GM19452 (cell line): ENCODE results near the gene ZFP1.

ENCODE experiments used
- ATAC-seq: cut with Tn5 transposase; IDR thresholded peaks from one replicate; pipeline ENCODE4 v1.9.1; 2021; ENCODE audit not compliant: unreplicated experiment

ZFP1 gene

DNA sequence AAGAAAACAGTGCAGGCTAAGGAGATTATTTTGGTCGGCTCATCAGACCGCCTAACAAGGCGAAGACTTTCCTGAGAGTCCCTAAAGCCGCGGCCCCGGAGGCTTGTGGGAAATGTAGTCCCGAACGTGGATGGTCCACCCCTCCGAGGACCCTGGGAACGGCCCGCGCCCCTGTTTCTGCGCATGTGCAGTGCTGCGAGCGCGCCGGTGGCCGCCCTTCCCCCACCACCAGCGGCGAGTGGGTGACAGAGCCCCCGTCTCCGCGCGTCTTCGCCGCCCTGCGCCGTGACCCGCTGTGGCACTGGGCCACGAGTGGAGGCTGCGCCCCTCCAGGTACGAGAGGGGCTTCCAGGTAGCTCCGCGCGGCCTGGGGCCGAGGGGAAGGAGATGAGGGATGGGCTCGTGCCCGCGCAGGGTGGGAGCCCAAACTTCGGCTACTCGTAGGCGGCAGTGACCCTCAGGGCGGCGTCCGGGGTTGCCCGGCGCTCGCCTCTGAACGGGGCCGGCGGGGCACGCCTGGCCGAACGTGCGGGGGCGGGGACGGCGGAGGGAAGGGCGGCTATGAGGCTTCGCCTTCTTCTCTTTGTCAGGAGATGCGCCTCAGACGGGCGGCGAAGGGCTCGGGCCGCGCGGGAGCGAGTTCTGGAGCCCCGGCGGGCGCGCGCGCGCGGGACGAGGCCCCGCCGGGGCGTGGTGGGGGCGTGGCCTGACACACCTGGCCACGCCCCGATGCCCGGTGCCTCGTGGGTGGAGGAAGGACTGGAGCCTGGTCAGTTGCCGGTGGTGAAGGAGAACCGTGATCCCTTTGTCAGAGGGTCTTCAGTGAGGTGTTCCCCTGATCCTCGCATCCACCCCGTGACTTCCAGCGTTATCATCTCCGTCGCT is at the start of gene ZFP1:
Gene ZFP1, plus strand, starts transcription at position 214 of the 885 bp plus-strand sequence. CDS start 4,428 bp downstream, outside the sequence.
- ATAC-seq = peak; percentile 87

DNA sequence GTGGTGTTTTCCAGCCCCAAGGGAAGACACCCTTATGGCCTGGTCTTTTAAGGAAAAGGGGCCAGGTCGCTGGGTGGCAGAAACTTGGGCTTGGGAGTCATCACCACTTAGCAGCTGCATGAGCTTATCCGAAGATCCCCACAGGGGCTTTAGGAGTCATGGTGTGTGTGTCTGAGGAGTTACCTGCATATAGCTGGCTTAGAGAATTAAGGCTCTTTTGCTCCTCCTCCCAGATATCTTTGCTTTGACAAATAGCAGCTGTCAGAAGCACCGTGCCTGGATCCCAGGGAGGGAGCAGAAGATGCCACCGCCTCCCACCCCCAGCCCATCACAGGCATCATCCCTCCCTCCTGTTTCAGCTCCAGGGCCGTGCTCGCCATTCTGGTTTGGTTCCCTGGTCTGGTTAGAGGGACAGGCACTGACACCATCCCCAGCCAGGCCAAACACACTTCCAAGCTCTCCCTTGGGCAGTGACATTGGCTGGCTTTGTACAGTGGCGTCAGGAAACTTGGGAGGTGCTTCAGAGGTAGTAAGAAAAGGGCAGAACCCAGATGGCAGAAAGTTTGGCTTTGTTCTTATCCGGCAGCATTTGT is 49.2 kb upstream of the ZFP1 start:
- ATAC-seq = no peak

DNA sequence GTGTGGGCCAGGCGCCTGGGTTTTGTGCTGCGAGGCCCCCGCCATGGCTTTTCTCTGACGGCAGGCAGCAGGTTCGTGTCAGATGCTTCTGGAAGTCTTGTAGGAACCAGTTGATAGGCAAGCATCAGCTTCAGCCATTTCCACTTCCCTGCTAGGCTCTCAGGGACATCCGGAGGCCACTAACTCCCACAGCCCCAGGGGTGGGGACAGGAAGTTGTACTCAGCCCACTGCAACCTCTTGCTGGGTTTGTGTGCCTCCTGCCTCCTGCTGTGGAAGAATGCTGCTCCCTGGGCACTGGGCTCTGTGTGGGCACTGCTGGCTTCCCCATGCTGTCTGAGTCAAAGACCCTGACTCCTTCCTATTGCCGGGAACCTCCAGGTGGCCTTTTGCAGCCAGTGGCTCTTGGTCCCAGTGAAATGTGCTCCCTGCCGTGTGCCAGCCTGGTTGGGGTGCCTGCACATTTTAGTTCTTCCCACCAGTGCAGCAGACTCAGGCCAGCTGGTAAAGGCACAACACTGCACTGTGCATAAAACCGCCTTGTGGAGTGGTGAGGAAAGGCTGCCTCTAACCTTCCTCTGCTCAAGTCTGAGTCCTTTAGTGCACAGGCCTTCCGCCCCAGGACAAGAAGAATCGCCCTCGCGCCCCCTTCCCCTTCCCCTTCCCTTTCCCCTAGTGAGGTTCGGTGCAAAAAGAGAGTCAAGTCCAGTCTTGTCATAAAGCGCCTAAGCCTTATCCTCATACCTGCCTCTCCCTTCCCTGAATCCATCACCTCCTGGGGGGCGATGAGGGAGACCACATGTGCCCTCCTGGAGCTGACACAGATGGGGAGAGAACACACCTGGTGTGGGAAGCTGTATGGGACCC is 48.4 kb upstream of the ZFP1 start:
- ATAC-seq = no peak

DNA sequence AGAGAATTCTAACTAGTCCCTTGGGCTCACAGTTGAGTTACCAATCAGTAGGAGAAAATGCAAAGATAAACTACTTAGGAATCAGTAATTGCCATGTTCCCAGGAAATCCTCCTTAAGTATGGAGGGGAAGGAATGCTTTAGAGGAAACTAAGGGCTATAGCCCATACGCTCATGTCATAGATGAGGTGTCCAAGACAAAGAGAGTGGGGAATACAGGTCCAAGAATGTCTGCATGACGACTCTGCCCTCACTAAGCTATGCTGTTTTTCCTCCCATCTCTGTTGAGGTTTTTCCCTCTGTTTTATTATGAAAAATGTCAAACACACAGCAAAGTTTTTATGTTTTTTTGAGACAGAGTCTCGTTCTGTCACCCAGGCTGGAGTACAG is 47.7 kb upstream of the ZFP1 start:
- ATAC-seq = no peak

DNA sequence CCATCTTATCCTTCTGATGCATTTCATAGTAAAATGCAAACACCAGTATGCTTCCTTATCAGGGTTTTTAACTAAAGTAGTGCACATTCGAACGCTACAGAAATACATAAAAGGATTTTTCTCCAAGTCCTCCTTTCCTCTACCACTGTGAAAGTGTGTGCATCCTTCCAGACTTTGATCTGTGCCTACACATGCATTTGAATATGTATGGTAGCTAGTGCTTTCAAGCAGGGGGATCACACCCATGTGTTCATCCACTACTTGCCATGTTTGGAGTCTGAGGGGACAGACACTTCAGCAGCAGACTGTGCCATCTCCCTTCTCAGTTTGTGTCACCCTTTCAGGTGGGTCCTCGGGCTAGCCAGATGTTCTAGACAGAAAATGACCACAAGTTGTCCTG is 46.7 kb upstream of the ZFP1 start:
- no peak for ATAC-seq

DNA sequence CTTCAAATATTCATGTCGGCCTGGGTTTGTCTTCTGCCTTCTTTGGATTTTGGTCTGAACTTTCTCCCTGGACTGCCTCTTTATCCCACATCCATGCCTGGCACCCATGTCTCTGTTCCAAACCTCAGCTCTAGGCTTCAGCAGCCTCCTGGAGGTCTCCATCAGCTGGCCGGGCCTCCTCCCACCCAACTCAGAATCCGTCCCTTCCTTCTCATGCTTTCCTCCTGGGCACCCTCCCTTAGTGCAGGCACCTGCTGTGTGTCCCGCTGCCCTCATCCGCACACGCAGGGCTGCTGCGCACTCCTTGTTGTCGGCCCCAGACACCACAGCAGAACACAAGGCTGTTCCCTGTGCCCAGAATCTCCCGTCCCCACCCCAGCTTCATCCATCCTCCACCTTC is 45.7 kb upstream of the ZFP1 start:
- no peak for ATAC-seq

DNA sequence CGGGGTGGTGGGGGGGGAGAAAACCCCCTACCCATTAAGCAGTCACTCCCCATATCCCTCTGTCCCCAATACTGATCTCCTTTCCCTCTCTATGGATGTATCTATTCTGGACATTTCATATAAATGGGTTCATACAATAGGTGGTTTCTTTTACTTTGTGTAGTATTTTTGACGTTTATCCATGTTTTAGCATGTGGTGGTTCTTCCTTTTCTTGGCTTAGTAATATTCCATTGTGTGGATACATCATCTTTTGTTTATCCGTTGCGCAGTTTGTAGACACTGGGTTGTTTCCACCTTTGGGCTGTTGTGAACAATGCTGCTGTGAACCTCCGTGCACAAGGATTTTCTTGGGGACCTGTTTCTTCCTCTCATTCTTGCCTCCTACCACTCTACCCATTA is 44.3 kb upstream of the ZFP1 start:
- no peak for ATAC-seq

DNA sequence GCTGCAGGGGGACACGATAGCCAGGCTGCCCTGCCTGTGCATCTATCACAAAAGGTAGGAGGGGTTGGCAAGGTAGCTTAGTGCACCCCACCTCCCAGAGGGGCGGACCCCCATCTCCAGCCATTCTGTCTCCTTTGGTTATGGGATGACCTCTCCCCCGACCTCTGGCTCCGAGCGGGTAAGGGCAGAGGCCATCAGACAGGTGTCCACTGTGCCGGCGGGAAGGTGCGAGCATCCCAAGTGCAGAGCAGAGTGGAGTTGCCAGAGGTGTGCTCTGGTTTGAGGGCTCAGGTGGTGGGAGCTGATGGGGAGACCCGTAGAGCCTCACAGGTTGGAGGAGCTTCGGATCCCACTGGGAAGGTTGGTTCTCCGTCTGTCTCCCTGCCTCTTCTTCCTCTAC is 43.5 kb upstream of the ZFP1 start:
- no peak for ATAC-seq

DNA sequence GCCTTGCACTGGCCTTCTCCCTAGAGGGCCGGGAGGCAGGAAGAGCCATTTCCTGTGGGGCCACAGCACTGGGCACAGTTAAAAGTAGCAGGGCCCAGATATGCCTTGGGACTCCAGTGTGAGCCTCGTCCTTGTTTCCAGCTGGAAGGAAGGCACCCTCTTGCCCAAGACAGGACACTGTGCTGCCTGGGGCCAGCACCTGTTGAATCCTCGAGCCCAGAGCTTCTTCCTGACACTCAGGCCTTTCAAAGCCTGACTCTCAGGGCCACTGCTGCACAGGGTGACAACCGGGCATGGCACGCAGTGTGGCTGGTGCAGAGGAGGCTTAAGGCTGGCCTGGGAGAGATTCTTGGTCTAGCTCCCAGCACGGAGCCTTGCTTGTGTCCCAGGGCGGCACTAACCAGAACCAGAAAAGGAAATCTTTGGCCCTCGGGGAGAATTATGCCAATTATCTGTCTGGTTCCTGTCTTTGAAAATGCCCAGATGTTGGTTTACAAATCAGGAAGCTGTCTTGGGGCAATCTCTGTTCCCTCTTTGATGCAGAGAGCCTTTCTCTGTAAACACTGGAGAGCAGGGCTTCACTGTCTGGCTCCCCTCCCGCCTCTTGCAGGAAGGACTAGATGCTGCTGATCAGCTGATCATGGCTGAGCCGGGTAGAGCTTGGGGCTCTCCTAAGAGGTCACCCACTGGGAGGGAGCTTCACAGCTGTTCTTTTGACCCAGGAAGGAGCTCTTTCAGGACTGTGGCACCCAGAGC is 42.8 kb upstream of the ZFP1 start:
- ATAC-seq = no peak

DNA sequence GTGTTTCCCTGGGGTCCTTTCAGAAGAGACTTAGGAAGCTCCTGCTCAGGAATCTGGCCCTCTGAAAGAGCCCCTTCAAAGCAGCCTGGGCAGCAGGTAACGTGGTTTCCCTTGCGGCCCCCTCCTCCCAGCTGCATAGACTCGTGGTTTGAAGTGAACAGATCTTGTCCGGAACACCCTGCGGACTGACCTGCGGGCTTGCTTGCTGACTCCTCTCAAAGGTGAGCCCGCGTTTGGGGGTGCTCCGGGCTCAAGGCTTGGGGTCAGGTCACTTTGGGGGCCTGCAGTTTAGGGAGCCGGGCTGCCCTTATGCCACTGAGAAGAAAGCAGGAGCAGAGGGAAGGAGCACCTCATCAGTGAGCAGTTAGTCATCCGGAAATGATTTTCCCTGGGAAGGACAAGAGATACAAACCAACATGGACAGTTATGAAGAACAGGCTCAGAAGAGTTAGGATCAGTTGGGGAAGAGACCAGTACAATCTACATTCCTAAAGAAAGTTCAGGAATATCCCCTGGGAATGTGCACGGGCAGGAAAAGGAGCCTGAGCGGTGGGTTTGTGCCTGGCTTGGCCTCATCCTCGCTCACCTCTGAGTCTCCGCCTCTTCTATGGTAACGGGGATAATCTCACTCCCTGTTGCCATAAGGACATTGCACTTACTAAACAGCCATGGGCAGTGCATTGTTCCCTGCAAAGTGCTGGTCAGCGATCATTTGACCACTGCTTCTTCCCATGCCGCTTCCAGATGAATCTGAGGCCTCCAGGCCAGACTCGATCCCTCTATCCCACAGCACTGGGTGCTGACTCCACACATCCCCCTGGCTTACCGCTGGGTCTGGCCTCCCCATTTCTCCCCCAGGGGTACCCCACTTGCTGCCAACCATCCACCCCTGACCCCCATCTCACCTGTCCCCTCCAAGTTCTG is 41.7 kb upstream of the ZFP1 start:
- ATAC-seq = no peak

DNA sequence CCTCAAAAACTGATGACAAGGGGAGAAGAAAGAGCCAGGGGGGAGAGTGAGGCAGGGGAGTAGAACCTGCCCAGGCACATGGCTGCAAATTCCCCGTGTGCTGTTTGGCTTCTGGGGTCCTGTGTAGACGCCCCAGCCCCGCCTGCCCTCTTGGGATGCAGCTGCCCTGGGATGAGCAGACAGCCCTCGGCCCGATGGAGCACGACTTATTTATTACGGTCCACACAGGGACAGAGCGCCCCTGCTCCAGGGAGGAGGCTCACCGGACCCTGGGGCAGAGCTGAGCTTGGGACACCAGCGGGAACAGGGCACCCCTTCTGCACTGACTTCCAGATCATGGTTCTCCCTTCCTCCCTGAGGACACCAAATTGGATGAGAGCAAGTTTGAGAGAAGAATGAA is 40.8 kb upstream of the ZFP1 start:
- ATAC-seq = no peak

DNA sequence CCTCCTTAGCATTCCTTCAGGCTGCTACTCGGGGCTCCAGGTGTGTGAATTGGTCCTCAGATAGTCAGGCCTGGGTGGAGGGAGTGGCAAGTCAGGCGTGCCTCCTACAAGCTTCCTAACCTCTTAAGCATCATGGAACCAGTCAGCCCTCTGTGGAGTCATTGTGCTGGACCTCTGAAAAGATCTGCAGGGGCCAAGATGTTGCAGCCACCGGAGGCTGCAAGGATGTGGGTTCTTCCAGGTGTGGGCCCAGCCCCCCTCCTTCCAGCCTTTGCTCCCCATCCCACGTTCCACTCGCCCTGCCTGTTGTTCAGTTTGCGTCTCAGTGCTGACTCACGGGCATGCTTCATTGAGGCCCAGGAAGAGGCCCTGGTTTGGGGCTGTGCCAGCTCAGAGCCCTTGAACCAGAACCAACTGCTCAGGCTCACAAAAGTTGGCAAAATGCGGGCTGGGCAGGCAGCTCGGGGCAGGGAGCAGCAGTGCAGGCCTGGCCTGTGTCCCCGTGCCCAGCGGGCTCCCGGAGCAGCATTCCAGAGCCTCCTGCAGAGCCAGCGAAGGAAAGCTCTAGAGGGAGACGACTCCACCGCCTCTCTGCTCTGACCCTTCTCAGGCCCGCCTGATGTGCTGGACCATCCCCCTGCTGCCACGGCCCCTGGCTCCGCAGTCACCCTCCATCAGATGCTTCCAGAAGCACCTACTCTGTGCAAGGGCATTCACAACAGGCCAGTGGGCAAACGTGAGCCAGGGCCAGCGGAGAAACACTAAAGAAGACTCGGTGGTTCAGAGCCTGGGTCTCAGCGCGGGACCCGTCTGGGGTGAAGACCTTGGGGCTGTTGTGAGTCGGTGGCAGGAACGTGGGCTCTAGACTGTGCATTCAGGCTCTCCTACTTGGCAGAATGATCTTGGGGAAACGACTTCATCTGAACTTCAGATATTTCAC is 39.3 kb upstream of the ZFP1 start:
- ATAC-seq = peak; percentile 32

DNA sequence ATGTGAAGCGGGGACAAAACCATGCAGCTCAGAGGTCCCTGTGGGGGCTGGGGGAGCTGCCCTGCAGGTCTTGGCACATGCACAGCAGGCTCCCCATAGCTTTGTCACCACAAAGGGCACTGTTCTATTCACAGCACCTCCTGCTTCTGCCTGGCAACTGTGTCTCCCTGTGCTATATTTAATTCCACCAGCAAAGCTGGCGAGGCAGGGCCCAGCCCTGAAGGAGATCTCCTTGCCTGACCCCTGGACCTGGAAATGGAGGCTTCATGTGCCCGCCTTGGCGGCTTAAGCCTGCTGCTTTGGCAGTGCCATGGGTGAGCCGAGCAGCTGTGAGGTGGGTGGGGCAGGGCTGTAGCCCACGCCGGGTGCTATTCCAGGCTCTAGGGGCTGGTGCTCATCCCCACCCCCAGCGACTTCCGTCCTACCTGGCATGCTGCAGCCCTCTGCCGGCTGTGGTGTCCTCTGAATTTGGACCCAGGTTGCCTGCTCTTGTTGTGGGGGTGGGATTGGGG is 38.5 kb upstream of the ZFP1 start:
- no peak for ATAC-seq

DNA sequence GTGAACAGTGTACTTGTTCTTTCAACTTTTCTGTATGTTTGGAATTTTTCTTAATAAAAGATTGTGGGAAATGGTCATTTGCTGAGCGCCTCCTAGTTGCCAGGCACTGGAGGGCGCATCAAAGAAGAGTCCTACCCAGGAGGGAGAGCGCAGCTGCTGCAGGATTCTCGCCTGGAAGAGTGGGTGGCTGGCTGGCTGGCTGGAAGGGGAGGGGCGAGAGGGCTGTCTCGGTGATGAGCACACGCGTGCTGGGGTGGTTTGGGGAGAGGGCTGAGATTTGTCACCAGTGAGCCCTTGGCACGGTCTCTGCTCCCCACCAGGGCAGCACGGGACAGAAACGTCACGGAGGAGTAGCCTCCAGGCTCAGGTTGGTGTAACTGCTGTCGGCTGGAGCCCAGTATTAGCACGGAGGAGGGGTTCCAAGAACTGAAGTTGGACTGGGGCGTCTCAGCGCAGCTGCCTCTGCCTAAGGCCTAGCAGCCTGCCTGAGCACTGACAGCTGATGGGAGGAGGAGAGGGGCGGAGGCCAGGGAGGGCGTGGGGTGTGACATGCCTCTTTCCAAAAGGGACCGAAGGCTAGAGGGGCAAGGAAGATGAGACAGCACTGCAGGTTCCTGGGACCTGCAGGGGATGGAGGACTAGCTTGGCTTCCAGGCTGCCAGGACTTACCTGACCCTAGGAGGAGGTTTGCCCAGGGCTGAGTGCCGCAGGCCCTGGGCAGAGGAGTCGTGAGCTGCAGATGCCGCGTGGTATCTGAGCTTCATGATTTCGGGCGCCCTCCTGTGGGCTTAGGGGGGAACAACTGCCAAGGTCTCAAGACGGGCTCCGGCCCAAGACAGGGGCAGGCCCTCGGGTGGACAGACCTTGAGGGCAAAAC is 37.4 kb upstream of the ZFP1 start:
- peak; percentile 71 for ATAC-seq

DNA sequence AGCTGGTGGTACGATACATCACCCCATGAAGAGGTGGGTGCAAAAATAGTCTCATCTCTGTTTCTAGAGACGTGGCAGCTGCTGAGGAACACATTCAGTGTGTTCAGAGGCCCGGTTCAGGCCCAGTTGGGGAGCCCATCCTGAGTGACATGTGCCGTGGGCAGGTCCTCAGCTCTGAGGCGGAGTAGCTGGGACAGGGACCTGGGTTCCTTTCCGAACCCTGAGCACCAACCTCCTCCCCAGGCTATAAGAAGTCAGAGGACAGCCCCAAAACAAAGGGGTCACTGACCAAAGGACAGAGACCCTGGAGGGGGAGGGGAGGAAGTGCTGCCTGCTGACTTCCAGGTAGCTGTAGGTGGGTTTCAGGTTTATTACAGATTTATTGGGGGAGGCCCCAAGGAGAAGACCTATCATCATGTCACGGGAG is 36.8 kb upstream of the ZFP1 start:
- no peak for ATAC-seq

DNA sequence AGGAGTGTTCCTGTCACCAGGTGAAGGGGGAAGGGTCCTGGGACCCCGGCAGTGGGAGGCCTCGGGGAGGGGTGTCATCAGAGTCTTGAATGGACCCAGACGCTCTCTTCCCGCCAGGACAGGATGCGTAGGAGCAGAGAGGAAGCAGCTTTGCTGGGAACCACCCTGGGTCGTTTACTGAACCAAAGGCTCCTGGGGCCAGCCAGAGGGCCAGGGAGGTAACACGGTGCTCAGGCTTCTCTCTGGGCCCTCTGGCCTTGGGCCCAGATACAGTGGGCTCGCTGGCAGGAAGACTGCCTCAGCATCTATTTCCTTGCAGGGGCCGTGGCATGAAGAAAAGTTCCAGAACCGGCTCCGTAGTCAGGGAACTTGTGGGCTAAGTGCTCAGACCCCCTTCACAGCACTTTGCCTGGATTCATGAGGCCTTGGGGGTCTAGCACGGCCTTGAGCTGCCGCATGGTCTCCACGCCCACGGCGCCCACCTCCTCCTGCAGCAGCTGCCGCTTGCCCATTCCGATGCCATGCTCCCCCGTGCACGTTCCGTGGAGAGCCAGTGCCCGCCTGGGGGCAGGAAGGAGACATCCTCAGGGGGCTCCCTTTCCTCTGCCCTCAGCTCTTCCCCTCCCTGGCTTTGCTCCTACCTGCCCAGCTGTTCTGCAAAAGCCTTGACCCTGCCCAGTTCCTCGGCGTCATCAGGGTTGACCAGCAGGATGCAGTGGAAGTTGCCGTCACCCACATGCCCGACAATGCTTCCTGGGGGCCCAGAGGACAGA is 36.2 kb upstream of the ZFP1 start:
- no peak for ATAC-seq
